ENCODE results near the gene TPCN2.

DNA sequence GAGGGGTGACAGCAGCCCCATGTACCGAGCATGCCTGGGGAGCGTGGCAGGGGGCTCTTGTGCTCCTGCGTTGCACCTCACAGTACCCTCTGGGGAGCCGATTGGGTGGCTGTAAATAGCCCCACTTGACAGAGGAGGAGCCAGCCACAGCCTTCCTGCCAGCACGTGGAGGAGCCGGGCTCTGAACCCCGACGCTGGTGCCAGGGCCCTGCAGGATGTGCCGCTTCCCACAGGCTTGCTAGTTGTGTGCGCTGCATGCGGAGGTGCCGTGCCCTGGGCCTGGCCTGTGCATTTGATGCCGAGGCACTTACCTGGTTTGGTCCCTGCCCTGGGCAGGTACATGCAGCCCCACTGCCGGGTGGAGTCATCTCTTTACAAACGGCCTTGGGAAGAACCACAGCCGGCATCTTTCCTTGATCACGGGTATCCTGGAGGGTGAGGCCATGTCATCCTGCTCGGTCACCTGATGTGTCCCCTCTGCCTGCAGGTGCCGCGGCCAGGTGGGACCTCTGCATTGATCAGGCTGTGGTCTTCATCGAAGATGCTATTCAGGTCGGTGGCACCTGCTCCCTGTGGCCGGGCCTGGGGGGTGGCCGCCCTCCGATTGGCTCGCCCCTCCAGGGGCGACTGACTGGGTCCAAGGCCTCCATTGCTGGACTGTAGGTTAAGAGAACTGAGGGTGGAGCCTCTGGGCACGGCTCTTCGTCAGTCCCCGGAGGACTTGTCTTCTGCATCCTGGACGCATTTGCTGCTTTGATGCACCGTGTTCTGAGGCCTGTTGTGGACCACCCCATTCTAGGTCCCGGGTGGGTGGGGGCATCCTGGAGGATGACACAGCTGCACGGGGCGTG, 5.0 kb downstream of the TPCN2 start:
- TF ChIP-seq CTCF (IDR thresholded peaks at IDR 0.05): no peak
- no peak for TF ChIP-seq POLR2A (IDR thresholded peaks at IDR 0.05)
- TF ChIP-seq POLR2AphosphoS5 (IDR thresholded peaks at IDR 0.05): no peak
- no peak for TF ChIP-seq EP300 (IDR thresholded peaks at IDR 0.05)

Measured in upper lobe of left lung (tissue), 4 donors.